HL-60 (cell line): ENCODE data around the gene GPC5.

ENCODE experiments used
- GABPA ChIP-seq: IDR thresholded peaks from 2 replicates; pipeline ENCODE4 v1.6.1; 2012; ENCODE audit warnings: low read depth
- POLR2AphosphoS5 ChIP-seq: IDR thresholded peaks from 2 replicates; pipeline ENCODE4 v1.6.1; 2012; ENCODE audit warnings: low read depth
- TF ChIP-seq, protein P1 (sequence below): IDR thresholded peaks from one replicate; pipeline ENCODE4 v1.5.1; 2011; ENCODE audit warnings: low read length, control low read depth, inconsistent platforms; ENCODE audit not compliant: insufficient read depth
- TF ChIP-seq, protein P2 (sequence below): IDR thresholded peaks from 2 replicates; pipeline ENCODE4 v1.6.1; 2012; ENCODE audit warnings: low read depth; ENCODE audit not compliant: insufficient replicate concordance

DNA sequence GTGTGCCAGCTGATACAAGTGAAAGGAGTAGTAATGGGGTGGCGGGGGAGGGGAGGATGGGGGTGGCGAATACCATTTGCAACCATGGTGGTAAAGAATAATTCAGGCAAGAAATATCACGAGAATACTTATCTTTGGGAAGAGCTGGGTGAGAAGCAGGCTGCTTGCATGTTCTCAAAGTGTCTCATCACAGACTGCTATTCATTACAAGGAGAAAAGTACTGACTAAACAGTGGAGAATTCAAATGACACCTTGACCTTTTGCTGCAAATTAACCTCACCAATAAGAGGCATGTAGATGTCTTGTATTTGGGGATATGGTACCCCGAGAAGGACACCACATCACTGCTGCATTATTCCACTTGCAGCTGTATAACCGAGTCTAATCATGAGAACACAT lies 1242.5 kb downstream of the GPC5 start:
- TF ChIP-seq, protein P1, sequence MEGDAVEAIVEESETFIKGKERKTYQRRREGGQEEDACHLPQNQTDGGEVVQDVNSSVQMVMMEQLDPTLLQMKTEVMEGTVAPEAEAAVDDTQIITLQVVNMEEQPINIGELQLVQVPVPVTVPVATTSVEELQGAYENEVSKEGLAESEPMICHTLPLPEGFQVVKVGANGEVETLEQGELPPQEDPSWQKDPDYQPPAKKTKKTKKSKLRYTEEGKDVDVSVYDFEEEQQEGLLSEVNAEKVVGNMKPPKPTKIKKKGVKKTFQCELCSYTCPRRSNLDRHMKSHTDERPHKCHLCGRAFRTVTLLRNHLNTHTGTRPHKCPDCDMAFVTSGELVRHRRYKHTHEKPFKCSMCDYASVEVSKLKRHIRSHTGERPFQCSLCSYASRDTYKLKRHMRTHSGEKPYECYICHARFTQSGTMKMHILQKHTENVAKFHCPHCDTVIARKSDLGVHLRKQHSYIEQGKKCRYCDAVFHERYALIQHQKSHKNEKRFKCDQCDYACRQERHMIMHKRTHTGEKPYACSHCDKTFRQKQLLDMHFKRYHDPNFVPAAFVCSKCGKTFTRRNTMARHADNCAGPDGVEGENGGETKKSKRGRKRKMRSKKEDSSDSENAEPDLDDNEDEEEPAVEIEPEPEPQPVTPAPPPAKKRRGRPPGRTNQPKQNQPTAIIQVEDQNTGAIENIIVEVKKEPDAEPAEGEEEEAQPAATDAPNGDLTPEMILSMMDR = no peak
- TF ChIP-seq POLR2AphosphoS5 = no peak
- TF ChIP-seq GABPA = no peak
- TF ChIP-seq, protein P2, sequence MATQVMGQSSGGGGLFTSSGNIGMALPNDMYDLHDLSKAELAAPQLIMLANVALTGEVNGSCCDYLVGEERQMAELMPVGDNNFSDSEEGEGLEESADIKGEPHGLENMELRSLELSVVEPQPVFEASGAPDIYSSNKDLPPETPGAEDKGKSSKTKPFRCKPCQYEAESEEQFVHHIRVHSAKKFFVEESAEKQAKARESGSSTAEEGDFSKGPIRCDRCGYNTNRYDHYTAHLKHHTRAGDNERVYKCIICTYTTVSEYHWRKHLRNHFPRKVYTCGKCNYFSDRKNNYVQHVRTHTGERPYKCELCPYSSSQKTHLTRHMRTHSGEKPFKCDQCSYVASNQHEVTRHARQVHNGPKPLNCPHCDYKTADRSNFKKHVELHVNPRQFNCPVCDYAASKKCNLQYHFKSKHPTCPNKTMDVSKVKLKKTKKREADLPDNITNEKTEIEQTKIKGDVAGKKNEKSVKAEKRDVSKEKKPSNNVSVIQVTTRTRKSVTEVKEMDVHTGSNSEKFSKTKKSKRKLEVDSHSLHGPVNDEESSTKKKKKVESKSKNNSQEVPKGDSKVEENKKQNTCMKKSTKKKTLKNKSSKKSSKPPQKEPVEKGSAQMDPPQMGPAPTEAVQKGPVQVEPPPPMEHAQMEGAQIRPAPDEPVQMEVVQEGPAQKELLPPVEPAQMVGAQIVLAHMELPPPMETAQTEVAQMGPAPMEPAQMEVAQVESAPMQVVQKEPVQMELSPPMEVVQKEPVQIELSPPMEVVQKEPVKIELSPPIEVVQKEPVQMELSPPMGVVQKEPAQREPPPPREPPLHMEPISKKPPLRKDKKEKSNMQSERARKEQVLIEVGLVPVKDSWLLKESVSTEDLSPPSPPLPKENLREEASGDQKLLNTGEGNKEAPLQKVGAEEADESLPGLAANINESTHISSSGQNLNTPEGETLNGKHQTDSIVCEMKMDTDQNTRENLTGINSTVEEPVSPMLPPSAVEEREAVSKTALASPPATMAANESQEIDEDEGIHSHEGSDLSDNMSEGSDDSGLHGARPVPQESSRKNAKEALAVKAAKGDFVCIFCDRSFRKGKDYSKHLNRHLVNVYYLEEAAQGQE = no peak
